WTC11 (cell line): ENCODE results near the gene COL26A1.

ENCODE experiments used
- ARID4B ChIP-seq: sonication (generic); formaldehyde crosslinking; IDR thresholded peaks from 2 replicates; pipeline ENCODE4 v1.8.0; 2023; ENCODE audit warnings: missing genetic modification reagents, mild to moderate bottlenecking, borderline replicate concordance
- ATF2 ChIP-seq: sonication (generic); formaldehyde crosslinking; IDR thresholded peaks from 2 replicates; pipeline ENCODE4 v1.8.1; 2022; ENCODE audit warnings: low read depth, missing genetic modification reagents, borderline replicate concordance
- CTCF ChIP-seq: fragments of 200-600 bp; IDR thresholded peaks from 2 replicates; pipeline ENCODE4 v1.8.0; 2022; ENCODE audit warnings: antibody characterized with exemption
- FOXP1 ChIP-seq: sonication (generic); formaldehyde crosslinking; IDR thresholded peaks from 2 replicates; pipeline ENCODE4 v1.8.0; 2022; ENCODE audit warnings: missing genetic modification reagents, mild to moderate bottlenecking, moderate library complexity, borderline replicate concordance
- NFYB ChIP-seq: sonication (generic); formaldehyde crosslinking; conservative IDR thresholded peaks from 2 replicates; pipeline ENCODE4 v1.8.0; 2022; ENCODE audit warnings: low read depth, missing genetic modification reagents
- SOX15 ChIP-seq: fragments of 250-450 bp; sonication (Bioruptor Pico); IDR thresholded peaks from 2 replicates; pipeline ENCODE4 v1.9.0; 2021; ENCODE audit warnings: mild to moderate bottlenecking
- USF2 ChIP-seq: sonication (generic); formaldehyde crosslinking; IDR thresholded peaks from 2 replicates; pipeline ENCODE4 v1.8.1; 2023; ENCODE audit warnings: mild to moderate bottlenecking, missing genetic modification reagents, moderate library complexity

GRCh38 chr7:101602082-101602481, 239.4 kb downstream of the COL26A1 start:
- TF ChIP-seq CTCF (no peak), FOXP1 (CRISPR knock-in tag) (no peak), USF2 (CRISPR knock-in tag) (no peak), NFYB (CRISPR knock-in tag) (no peak), SOX15 (CRISPR knock-in tag) (no peak), ARID4B (no peak), ATF2 (CRISPR knock-in tag) (no peak)
